Endothelial cell (in vitro differentiated cells): ENCODE results near the gene ICAM1. TPM values are rescaled to one million over a fixed set of nuclear protein-coding genes. Genes with fewer than 3 reads are reported as not detected.

Experiments used
- DNase-seq: peaks from one replicate; pipeline ENCODE4 v3.0.0; 2021; ENCODE audit warnings: low spot score
- H3K27ac Mint-ChIP-seq: one replicate; pipeline ENCODE4 v1.8.0; 2021; ENCODE audit warnings: mixed read lengths, inconsistent platforms; ENCODE audit not compliant: unreplicated experiment
- H3K27me3 Mint-ChIP-seq: one replicate; pipeline ENCODE4 v1.8.0; 2021; ENCODE audit warnings: mild to moderate bottlenecking, moderate library complexity, mixed read lengths, inconsistent platforms; ENCODE audit not compliant: unreplicated experiment
- H3K36me3 Mint-ChIP-seq: one replicate; pipeline ENCODE4 v1.8.0; 2021; ENCODE audit warnings: mild to moderate bottlenecking, low read depth, mixed read lengths, inconsistent platforms; ENCODE audit not compliant: unreplicated experiment
- H3K4me1 Mint-ChIP-seq: one replicate; pipeline ENCODE4 v1.8.0; 2021; ENCODE audit warnings: mild to moderate bottlenecking, mixed read lengths, inconsistent platforms; ENCODE audit not compliant: unreplicated experiment
- H3K4me3 Mint-ChIP-seq: one replicate; pipeline ENCODE4 v1.8.0; 2021; ENCODE audit warnings: mild to moderate bottlenecking, mixed read lengths, inconsistent platforms; ENCODE audit not compliant: unreplicated experiment
- H3K9me3 Mint-ChIP-seq: one replicate; pipeline ENCODE4 v1.8.0; 2021; ENCODE audit warnings: mixed read lengths, inconsistent platforms; ENCODE audit not compliant: unreplicated experiment
- CTCF ChIP-seq: fragments of 200-600 bp; sonication (generic); IDR thresholded peaks from one replicate; pipeline ENCODE4 v1.5.0; 2021; ENCODE audit warnings: antibody characterized with exemption; ENCODE audit not compliant: unreplicated experiment
- total RNA-seq: library from RNA; stranded (reverse); fragmentation: NEBNext Ultra II Directional; extraction: Animal tissue kit (Norgen Biotek cat#: 25700); gene quantifications from one replicate; pipeline ENCODE4 v1.2.1, GENCODE V29; 2021; ENCODE audit not compliant: unreplicated experiment

Gene ICAM1
- total RNA-seq, 1 donor from 2014 or later = 7.2 TPM

GRCh38 chr19:10309423-10309822 is 38.5 kb downstream of the ICAM1 start, which contains the start of gene ZGLP1:
TSS of gene ZGLP1 (minus strand) at chr19:10309815.
- Mint-ChIP-seq H3K27ac (no peak within 1 kb of the TSS), H3K36me3 (peaks cover 4% of the 10 kb centered on the region), H3K4me1 (no peaks in the 10 kb centered on the region), H3K4me3 (peak within 1 kb of the TSS; percentile 11), H3K9me3 (no peaks in the 10 kb centered on the region), H3K27me3 (peaks cover 2% of the 10 kb centered on the region)
- no peak for DNase-seq
- no peak for TF ChIP-seq CTCF

GRCh38 chr19:10315335-10316214 is 44.7 kb downstream of the ICAM1 start, which contains the start of gene FDX2:
TSS of gene FDX2 (minus strand) at chr19:10316015. CDS start at chr19:10315996, 19 bp downstream.
- H3K27me3 Mint-ChIP-seq = peaks cover 8% of the 10 kb centered on the region
- peak within 1 kb of the TSS; percentile 50 for H3K27ac Mint-ChIP-seq
- no peak for TF ChIP-seq CTCF
- peaks cover 6% of the 10 kb centered on the region for H3K4me1 Mint-ChIP-seq
- H3K4me3 Mint-ChIP-seq = peak within 1 kb of the TSS; percentile 94
- H3K9me3 Mint-ChIP-seq = no peaks in the 10 kb centered on the region
- DNase-seq = peak; percentile 81
- peaks cover 14% of the 10 kb centered on the region for H3K36me3 Mint-ChIP-seq

- no peak for TF ChIP-seq CTCF
- Mint-ChIP-seq H3K9me3 (no peaks in the 10 kb centered on the region), H3K27me3 (peaks cover 8% of the 10 kb centered on the region), H3K4me1 (peaks cover 6% of the 10 kb centered on the region), H3K4me3 (peak overlapping the region; percentile 94), H3K27ac (no peak overlapping the region), H3K36me3 (peaks cover 14% of the 10 kb centered on the region)
- DNase-seq = no peak
Measured at GRCh38 chr19:10316229-10317044, 45.5 kb downstream of the ICAM1 start.

- no peak for TF ChIP-seq CTCF
- Mint-ChIP-seq H3K4me3 (no peak overlapping the region), H3K9me3 (no peaks in the 10 kb centered on the region), H3K36me3 (peaks cover 20% of the 10 kb centered on the region), H3K4me1 (peaks cover 6% of the 10 kb centered on the region), H3K27ac (no peak overlapping the region), H3K27me3 (peaks cover 13% of the 10 kb centered on the region)
- no peak for DNase-seq
Measured at GRCh38 chr19:10317045-10317856, 46.3 kb downstream of the ICAM1 start.
